HPDE6-E6E7 (cell line): ENCODE data around the gene CLINT1.
"Not testable (repeated sequence)": the region's sequence is repeated elsewhere in the genome, so short reads cannot be mapped to it uniquely, and the experiment has no call there.

ENCODE experiments used
- DNase-seq: peaks from one replicate; pipeline ENCODE4 v3.0.0; 2011; ENCODE audit warnings: missing footprints; ENCODE audit errors: extremely low spot score

The CLINT1 gene

GRCh38 chr5:157862183-157862851 is 3.4 kb upstream of the CLINT1 start:
- no peak for DNase-seq

GRCh38 chr5:157860898-157861890 is 2.2 kb upstream of the CLINT1 start:
- no peak for DNase-seq

- no peak for DNase-seq
These were observed 256 bp upstream of the CLINT1 start for GRCh38 chr5:157859227-157859575.

GRCh38 chr5:157857816-157858526 is 974 bp downstream of the CLINT1 start:
- DNase-seq, result no peak

- peak; percentile 36 for DNase-seq
These were observed 3.4 kb downstream of the CLINT1 start for GRCh38 chr5:157855404-157855994.

GRCh38 chr5:157853365-157853764 is 5.6 kb downstream of the CLINT1 start:
- DNase-seq, result not testable (repeated sequence)

GRCh38 chr5:157845914-157846598 is 12.9 kb downstream of the CLINT1 start:
- no peak for DNase-seq

- no peak for DNase-seq
These were observed 16.2 kb downstream of the CLINT1 start for GRCh38 chr5:157842787-157843186.

GRCh38 chr5:157842185-157842584 is 16.8 kb downstream of the CLINT1 start:
- DNase-seq, result no peak

- DNase-seq, result no peak
These were observed 19.7 kb downstream of the CLINT1 start for GRCh38 chr5:157839157-157839795.

- no peak for DNase-seq
These were observed 22.7 kb downstream of the CLINT1 start for GRCh38 chr5:157836121-157836753.

- DNase-seq, result no peak
These were observed 23.9 kb downstream of the CLINT1 start for GRCh38 chr5:157835041-157835440.

- no peak for DNase-seq
These were observed 29.9 kb downstream of the CLINT1 start for GRCh38 chr5:157828944-157829639.

- no peak for DNase-seq
These were observed 30.6 kb downstream of the CLINT1 start for GRCh38 chr5:157828105-157828943.

GRCh38 chr5:157827423-157827822 is 31.5 kb downstream of the CLINT1 start:
- DNase-seq, result no peak

- no peak for DNase-seq
These were observed 35.3 kb downstream of the CLINT1 start for GRCh38 chr5:157823655-157824054.

- no peak for DNase-seq
These were observed 36.9 kb downstream of the CLINT1 start for GRCh38 chr5:157821822-157822622.

- no peak for DNase-seq
These were observed 37.5 kb downstream of the CLINT1 start for GRCh38 chr5:157821405-157821804.
